HG03159 (cell line): ENCODE results near the gene RASGRP2.

ENCODE experiments used
- ATAC-seq: cut with Tn5 transposase; IDR thresholded peaks from one replicate; pipeline ENCODE4 v1.9.1; 2021; ENCODE audit warnings: mild to moderate bottlenecking, moderate library complexity; ENCODE audit not compliant: unreplicated experiment

RASGRP2 gene

GRCh38 chr11:64771861-64772260 lies 27.9 kb upstream of the RASGRP2 start:
- ATAC-seq = no peak

- no peak for ATAC-seq
These were observed 26.2 kb upstream of the RASGRP2 start for GRCh38 chr11:64770120-64770519.

GRCh38 chr11:64769283-64769682 lies 25.3 kb upstream of the RASGRP2 start:
- ATAC-seq = no peak

GRCh38 chr11:64768300-64768694 lies 24.4 kb upstream of the RASGRP2 start:
- no peak for ATAC-seq

- no peak for ATAC-seq
These were observed 23.7 kb upstream of the RASGRP2 start for GRCh38 chr11:64767344-64768299.

GRCh38 chr11:64766881-64767280 lies 22.9 kb upstream of the RASGRP2 start:
- no peak for ATAC-seq

GRCh38 chr11:64765851-64766665 lies 22.1 kb upstream of the RASGRP2 start:
- no peak for ATAC-seq

- no peak for ATAC-seq
These were observed 21.4 kb upstream of the RASGRP2 start for GRCh38 chr11:64765291-64765850.

GRCh38 chr11:64764753-64765152 lies 20.8 kb upstream of the RASGRP2 start:
- ATAC-seq = no peak

GRCh38 chr11:64764040-64764611 lies 20.2 kb upstream of the RASGRP2 start:
- no peak for ATAC-seq

GRCh38 chr11:64763526-64764039 lies 19.6 kb upstream of the RASGRP2 start:
- ATAC-seq = no peak

- ATAC-seq = no peak
These were observed 19.0 kb upstream of the RASGRP2 start for GRCh38 chr11:64762674-64763525.

GRCh38 chr11:64762277-64762673 lies 18.3 kb upstream of the RASGRP2 start:
- no peak for ATAC-seq

- ATAC-seq = no peak
These were observed 16.9 kb upstream of the RASGRP2 start for GRCh38 chr11:64760759-64761420.

- ATAC-seq = no peak
These were observed 16.1 kb upstream of the RASGRP2 start, which contains the start of gene PYGM for GRCh38 chr11:64759722-64760719. Gene PYGM (minus strand): TSS chr11:64759974. CDS start chr11:64759898, 76 bp downstream.

GRCh38 chr11:64759131-64759721 lies 15.3 kb upstream of the RASGRP2 start:
- ATAC-seq = no peak

- no peak for ATAC-seq
These were observed 14.6 kb upstream of the RASGRP2 start for GRCh38 chr11:64758330-64759079.
